ENCODE data around the gene AMD1.

- TF ChIP-seq CTCF (IDR thresholded peaks at IDR 0.05) (no peak), POLR2A (IDR thresholded peaks at IDR 0.05) (no peak)
Measured at GRCh38 chr6:110849781-110850180, 24.8 kb upstream of the AMD1 start.
